Naive thymus-derived CD8-positive, alpha-beta T cell (primary cell): Measurements from ENCODE around the gene DCBLD2. TPM values are rescaled to one million over a fixed set of nuclear protein-coding genes. Genes with fewer than 3 reads are reported as not detected.

Experiments
- ATAC-seq, 2 donors: fragments of 150-1000 bp; cut with Tn5 transposase in 1 of 2; sonication (Bioruptor Pico), chemical (Tn5 transposase) in 1 of 2; 1 replicate in 1 of 2; 2 replicates in 1 of 2; pipeline ENCODE4 v1.10.0; 2021; ENCODE audit warnings: mild to moderate bottlenecking in 2 of 2, moderate library complexity in 2 of 2
- POLR2A ChIA-PET: fragments of 350-600 bp; sonication (Branson Sonifier 250); formaldehyde crosslinking; loops from one replicate; lab custom pipeline; 2021; ENCODE audit warnings: antibody characterized with exemption; lab: Charles Lee
- DNase-seq, 10 donors: peaks; one replicate each; pipeline versions ENCODE4 v3.0.0 to v3.0.0-alpha.2; 2020 to 2022
- H3K27ac Mint-ChIP-seq, 10 donors: one replicate each; pipeline ENCODE4 v1.8.0; 2020 to 2022; ENCODE audit warnings: mild to moderate bottlenecking in 10 of 10, mixed read lengths in 10 of 10, moderate library complexity in 4 of 10, inconsistent platforms in 1 of 10
- H3K27me3 Mint-ChIP-seq, 5 donors: one replicate each; pipeline ENCODE4 v1.8.0; 2021 to 2022; ENCODE audit warnings: mixed read lengths in 5 of 5
- H3K36me3 Mint-ChIP-seq, 3 donors: one replicate each; pipeline ENCODE4 v1.8.0; 2020 to 2022; ENCODE audit warnings: mixed read lengths in 3 of 3, mild to moderate bottlenecking in 2 of 3, inconsistent platforms in 1 of 3
- H3K4me1 Mint-ChIP-seq, 4 donors: one replicate each; pipeline ENCODE4 v1.8.0; 2021 to 2022; ENCODE audit warnings: mixed read lengths in 4 of 4
- H3K4me3 Mint-ChIP-seq, 10 donors: one replicate each; pipeline ENCODE4 v1.8.0; 2020 to 2022; ENCODE audit warnings: mild to moderate bottlenecking in 10 of 10, mixed read lengths in 10 of 10, moderate library complexity in 6 of 10, inconsistent platforms in 1 of 10
- H3K9me3 Mint-ChIP-seq, 9 donors: one replicate each; pipeline ENCODE4 v1.8.0; 2020 to 2022; ENCODE audit warnings: mixed read lengths in 9 of 9, mild to moderate bottlenecking in 3 of 9, inconsistent platforms in 1 of 9, moderate library complexity in 1 of 9
- polyA plus RNA-seq, 3 donors: library from polyadenylated mRNA; unstranded; fragments of 300-500 nt; fragmentation: Illumina TruSeq; gene quantifications; one replicate each; pipeline ENCODE4 v1.2.3, GENCODE V29; 2021
- total RNA-seq, 8 experiments: library from RNA in 2 of 8; stranded (reverse) in 2 of 8; gene quantifications; one replicate each; pipeline ENCODE4 v1.2.3 and lab custom pipeline; 2021 to 2026

The DCBLD2 gene
- total and polyA plus RNA-seq, 5 experiments from 2014 or later, result 0.69 to 7.8 (median 1.4) TPM

GRCh38 chr3:98780343-98780742 lies 121.2 kb downstream of the DCBLD2 start:
- ATAC-seq (no peak), DNase-seq (no peak)
- peaks cover 0 to 5% (median 0%) of the 10 kb centered on the region in 4 donors for H3K4me1 Mint-ChIP-seq
- H3K27ac Mint-ChIP-seq, result no peak overlapping the region
- H3K4me3 Mint-ChIP-seq, result no peak overlapping the region
- H3K27me3 Mint-ChIP-seq, result peaks cover 0 to 52% (median 17%) of the 10 kb centered on the region in 5 donors
- H3K9me3 Mint-ChIP-seq, result no peaks in the 10 kb centered on the region
- H3K36me3 Mint-ChIP-seq, result no peaks in the 10 kb centered on the region
- POLR2A ChIA-PET, result no interaction called here

DNA sequence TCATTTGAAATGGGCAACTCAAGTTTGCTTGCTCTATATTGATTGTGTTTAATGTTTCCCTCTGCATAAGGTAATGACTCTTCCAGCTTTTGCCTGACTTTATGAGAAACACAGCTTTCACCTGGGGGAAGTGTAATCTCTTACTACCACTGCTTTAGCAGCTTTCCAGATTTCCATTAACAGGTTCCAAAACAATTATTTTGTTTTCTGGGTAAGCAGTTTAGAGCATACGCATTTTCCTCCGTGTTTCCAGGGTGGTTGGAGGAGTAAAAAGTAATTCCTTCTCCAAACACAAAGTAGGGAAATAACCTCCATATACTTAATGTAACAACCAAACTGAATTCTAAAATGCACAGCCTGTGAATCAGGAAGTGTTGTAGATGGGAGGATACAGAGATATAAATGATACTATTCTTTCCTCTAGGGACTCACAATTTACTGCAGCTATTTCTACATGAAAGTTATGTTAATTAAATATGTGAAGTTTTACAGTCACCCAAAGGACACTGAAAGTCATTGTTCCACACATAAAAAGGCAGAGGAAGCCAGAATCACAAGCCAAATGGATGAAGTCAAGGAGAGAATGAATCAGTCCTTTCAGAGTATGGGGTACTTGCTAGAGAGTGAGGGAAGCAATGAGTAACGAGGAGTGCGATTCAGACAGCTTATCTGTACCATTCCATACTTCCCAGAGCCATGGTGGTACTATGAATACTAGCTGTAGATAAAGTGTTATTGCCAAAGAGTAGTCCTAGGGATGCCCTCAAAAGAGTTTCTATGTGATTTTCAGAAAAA lies 121.8 kb downstream of the DCBLD2 start:
- Mint-ChIP-seq H3K27ac (no peak overlapping the region), H3K36me3 (no peaks in the 10 kb centered on the region), H3K4me3 (no peak overlapping the region), H3K9me3 (no peaks in the 10 kb centered on the region), H3K27me3 (peaks cover 2 to 47% (median 19%) of the 10 kb centered on the region in 5 donors), H3K4me1 (peaks cover 0 to 5% (median 0%) of the 10 kb centered on the region in 4 donors)
- POLR2A ChIA-PET, result no interaction called here
- ATAC-seq, result no peak
- no peak for DNase-seq

DNA sequence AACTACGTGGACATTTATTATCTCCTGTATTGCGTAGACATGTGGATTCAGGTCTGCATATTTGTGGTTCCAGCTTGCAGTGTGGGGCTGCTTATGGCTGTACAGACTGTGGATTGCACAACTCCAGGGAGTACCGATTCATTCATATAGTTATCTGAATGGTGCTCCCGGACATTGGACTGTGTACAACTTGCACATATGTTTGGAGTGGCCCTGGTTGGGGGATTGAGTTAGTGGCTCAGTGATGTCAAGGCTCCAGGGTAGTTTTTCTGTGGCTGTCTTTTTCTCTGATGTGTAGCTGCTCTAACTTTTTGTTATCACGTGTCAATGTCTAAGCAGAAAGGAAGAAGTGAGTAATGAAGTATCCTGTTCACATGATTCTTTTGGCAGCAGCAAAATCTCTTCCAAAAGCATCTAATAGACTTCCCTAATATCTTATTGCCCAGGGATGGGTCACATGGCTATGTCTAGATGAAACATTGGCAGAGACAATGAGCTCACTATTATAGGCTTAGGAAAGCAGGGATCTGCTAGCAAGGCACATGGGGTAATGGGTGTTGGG lies 122.6 kb downstream of the DCBLD2 start:
- ATAC-seq (no peak), DNase-seq (no peak)
- Mint-ChIP-seq H3K4me1 (peaks cover 0 to 5% (median 0%) of the 10 kb centered on the region in 4 donors), H3K27me3 (peaks cover 4 to 47% (median 17%) of the 10 kb centered on the region in 5 donors), H3K4me3 (no peak overlapping the region), H3K9me3 (no peaks in the 10 kb centered on the region), H3K36me3 (no peaks in the 10 kb centered on the region), H3K27ac (no peak overlapping the region)
- POLR2A ChIA-PET, result no interaction called here

- DNase-seq (no peak), ATAC-seq (no peak)
- Mint-ChIP-seq H3K36me3 (no peaks in the 10 kb centered on the region), H3K4me1 (peaks cover 0 to 5% (median 0%) of the 10 kb centered on the region in 4 donors), H3K9me3 (no peaks in the 10 kb centered on the region), H3K4me3 (no peak overlapping the region), H3K27ac (no peak overlapping the region), H3K27me3 (peaks cover 6 to 47% (median 19%) of the 10 kb centered on the region in 5 donors)
- POLR2A ChIA-PET, result no interaction called here
These were observed 123.1 kb downstream of the DCBLD2 start for GRCh38 chr3:98778383-98778782.

DNA sequence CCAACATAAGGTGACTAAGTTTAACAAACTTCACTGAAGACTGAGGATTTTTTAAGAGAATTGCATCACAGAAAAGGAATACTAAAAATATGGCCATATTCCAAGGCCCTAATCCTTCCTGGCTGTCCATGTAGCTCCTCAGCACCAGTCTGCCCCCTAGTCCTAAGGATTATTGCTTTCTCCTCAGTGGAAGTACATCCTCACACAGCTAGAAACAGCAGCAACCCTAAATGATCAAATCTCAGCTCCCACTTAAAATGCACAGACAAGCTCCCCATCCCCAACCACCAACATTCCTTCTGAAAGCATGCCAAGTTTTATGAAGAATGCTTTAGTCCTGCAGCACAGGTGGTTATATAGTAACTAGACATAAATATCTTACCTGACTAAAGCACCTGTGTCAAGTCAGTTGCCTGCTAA lies 123.7 kb downstream of the DCBLD2 start:
- POLR2A ChIA-PET, result no interaction called here
- peaks cover 0 to 5% (median 0%) of the 10 kb centered on the region in 4 donors for H3K4me1 Mint-ChIP-seq
- no peak overlapping the region for H3K4me3 Mint-ChIP-seq
- ATAC-seq (no peak), DNase-seq (no peak)
- H3K9me3 Mint-ChIP-seq, result no peaks in the 10 kb centered on the region
- no peaks in the 10 kb centered on the region for H3K36me3 Mint-ChIP-seq
- H3K27ac Mint-ChIP-seq, result no peak overlapping the region
- H3K27me3 Mint-ChIP-seq, result peaks cover 6 to 47% (median 19%) of the 10 kb centered on the region in 5 donors

DNA sequence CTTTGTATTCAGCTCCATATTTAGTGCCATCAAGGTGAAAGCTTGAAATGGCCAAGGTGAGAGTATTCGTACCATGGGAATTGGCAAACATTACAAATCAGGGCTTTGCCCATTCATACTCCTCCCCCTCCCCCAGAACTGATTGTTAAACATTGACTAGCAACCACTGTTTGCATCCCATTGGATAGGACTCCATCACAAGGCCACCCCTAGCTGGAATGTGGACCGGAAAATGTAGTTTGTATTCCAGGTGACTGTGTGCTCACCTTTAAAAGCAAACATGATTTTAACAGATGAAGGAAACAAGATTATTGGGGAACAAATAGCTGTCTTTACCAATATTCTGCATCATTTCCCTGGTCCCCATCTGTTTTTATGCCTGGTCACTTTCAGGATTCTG lies 124.2 kb downstream of the DCBLD2 start:
- H3K4me3 Mint-ChIP-seq, result no peak overlapping the region

DNA sequence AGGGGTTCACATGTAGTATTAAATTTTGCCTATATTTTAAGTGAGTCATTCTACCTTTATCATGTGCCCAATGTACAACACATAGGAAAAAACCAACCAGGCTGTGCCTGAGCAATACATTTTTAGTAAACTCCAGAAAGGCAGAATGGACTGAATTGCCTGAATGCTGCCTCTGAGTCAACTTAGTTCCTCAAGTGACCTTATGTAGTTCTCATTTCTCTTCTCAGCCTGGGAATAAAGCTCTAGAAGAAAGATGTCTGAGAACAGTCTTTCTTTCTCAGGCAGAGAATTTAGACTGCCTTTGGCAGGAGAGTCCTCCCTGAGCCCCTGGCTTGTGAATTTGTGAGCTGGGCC lies 125.4 kb downstream of the DCBLD2 start:
- ATAC-seq (no peak), DNase-seq (no peak)
- Mint-ChIP-seq H3K9me3 (no peaks in the 10 kb centered on the region), H3K27ac (no peak overlapping the region), H3K4me3 (no peak overlapping the region), H3K4me1 (peaks cover 0 to 5% (median 0%) of the 10 kb centered on the region in 4 donors), H3K27me3 (peaks cover 6 to 47% (median 18%) of the 10 kb centered on the region in 5 donors), H3K36me3 (no peaks in the 10 kb centered on the region)
- POLR2A ChIA-PET, result no interaction called here

More for the DNA sequence above, 124.2 kb downstream of the DCBLD2 start:
- Mint-ChIP-seq H3K4me1 (peaks cover 0 to 5% (median 0%) of the 10 kb centered on the region in 4 donors), H3K27ac (no peak overlapping the region), H3K27me3 (peaks cover 6 to 47% (median 18%) of the 10 kb centered on the region in 5 donors), H3K36me3 (no peaks in the 10 kb centered on the region), H3K9me3 (no peaks in the 10 kb centered on the region)
- DNase-seq (no peak), ATAC-seq (no peak)
- POLR2A ChIA-PET, result no interaction called here

DNA sequence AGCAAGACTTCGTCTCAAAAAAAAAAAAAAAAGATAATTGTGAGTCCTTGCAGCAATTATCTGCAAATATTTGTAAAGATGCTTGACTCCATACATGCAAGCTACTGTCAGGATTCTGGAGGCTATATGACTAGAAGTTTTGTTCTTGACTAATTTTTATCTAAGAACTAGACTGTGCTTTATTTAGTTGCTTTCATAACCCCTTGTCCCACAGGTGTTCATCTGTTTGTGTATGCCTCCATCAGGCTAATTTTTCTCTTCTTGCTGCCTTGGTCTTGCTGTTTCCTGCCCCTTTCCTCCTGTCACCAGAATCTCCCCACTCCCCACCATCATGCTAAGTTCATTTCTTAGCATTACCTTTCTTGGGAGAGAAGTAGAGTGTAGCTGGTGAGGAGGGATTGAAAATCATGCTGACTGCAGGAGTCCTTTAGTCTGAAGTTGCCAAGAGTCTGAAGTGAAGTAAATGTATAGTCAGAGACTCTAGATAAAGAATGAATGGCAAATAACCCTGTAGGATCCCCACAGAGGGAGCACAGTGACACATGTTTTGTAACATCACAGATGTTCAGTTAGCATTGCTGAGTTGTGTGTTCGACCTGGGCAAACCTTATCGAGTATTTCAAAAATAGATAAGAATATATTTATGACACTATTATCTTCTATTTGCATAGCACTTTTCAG lies 125.9 kb downstream of the DCBLD2 start:
- Mint-ChIP-seq H3K4me3 (no peak overlapping the region), H3K36me3 (no peaks in the 10 kb centered on the region), H3K27ac (no peak overlapping the region), H3K9me3 (no peaks in the 10 kb centered on the region), H3K27me3 (peaks cover 6 to 45% (median 15%) of the 10 kb centered on the region in 5 donors), H3K4me1 (peaks cover 0 to 5% (median 2%) of the 10 kb centered on the region in 4 donors)
- POLR2A ChIA-PET, result no interaction called here
- ATAC-seq (no peak), DNase-seq (no peak)

GRCh38 chr3:98772022-98772421 lies 129.5 kb downstream of the DCBLD2 start:
- DNase-seq (no peak), ATAC-seq (no peak)
- no peak overlapping the region for H3K4me3 Mint-ChIP-seq
- H3K9me3 Mint-ChIP-seq, result no peaks in the 10 kb centered on the region
- H3K27me3 Mint-ChIP-seq, result peaks cover 6 to 17% (median 12%) of the 10 kb centered on the region in 5 donors
- no peak overlapping the region for H3K27ac Mint-ChIP-seq
- H3K36me3 Mint-ChIP-seq, result no peaks in the 10 kb centered on the region
- POLR2A ChIA-PET, result no interaction called here
- peaks cover 0 to 10% (median 4%) of the 10 kb centered on the region in 4 donors for H3K4me1 Mint-ChIP-seq

DNA sequence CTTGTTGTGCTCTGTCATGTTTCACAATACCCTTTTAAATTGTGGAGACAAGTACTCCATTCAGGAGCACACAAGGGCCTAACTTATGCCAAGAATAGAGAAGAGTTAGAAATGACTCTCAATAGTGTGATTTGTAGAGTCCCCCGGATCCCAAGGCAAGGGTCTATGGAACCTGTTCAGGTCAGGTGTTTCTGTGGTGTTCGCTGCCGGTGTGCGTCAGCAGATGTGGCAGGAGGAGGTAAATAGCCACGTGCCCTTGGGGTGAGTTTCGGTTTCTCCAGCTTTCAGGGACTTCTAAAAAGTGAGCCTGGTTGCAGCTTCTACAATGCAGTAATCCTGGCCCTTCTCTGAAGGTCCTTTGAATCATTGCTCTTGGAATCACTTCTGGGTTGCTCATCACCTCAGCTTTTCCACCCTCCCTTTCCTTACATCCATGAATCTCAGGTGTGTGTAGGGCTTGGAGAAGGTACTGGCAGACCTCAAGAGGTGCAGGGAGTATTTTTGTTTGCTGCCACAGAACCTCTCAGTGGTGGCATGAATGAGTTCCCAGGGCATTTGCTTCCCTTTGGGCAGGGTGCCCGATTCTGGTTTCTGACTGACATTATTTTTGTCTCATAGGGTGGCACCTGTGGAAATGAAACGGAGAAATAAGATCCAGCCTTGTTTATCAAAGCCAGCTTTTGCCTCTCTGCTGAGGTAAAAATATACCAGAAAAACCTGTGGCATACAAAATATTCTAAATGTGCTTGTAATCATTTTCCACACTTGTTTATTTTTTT lies 131.0 kb downstream of the DCBLD2 start:
- Mint-ChIP-seq H3K27me3 (peaks cover 6 to 11% (median 9%) of the 10 kb centered on the region in 5 donors), H3K4me3 (peak overlapping the region in 6 of 10 donors; percentile 11 to 64 (median 32)), H3K4me1 (peaks cover 0 to 10% (median 4%) of the 10 kb centered on the region in 4 donors), H3K36me3 (no peaks in the 10 kb centered on the region), H3K27ac (peak overlapping the region in 1 of 10 donors; percentile 6), H3K9me3 (no peaks in the 10 kb centered on the region)
- ATAC-seq, result peak in 1 of 2 donors; percentile 40
- peak in 3 of 10 donors; percentile 3 to 30 (median 14) for DNase-seq
- POLR2A ChIA-PET, result no interaction called here

GRCh38 chr3:98769448-98769847 lies 132.0 kb downstream of the DCBLD2 start:
- peaks cover 0 to 10% (median 5%) of the 10 kb centered on the region in 4 donors for H3K4me1 Mint-ChIP-seq
- POLR2A ChIA-PET, result no interaction called here
- no peaks in the 10 kb centered on the region for H3K36me3 Mint-ChIP-seq
- no peak for ATAC-seq
- no peak for DNase-seq
- H3K27ac Mint-ChIP-seq, result no peak overlapping the region
- H3K9me3 Mint-ChIP-seq, result no peaks in the 10 kb centered on the region
- peaks cover 2 to 9% (median 9%) of the 10 kb centered on the region in 5 donors for H3K27me3 Mint-ChIP-seq
- H3K4me3 Mint-ChIP-seq, result no peak overlapping the region

- ATAC-seq, result no peak
- no peaks in the 10 kb centered on the region for H3K36me3 Mint-ChIP-seq
- peaks cover 2 to 9% (median 9%) of the 10 kb centered on the region in 5 donors for H3K27me3 Mint-ChIP-seq
- H3K4me3 Mint-ChIP-seq, result no peak overlapping the region
- H3K9me3 Mint-ChIP-seq, result no peaks in the 10 kb centered on the region
- DNase-seq, result no peak
- peaks cover 0 to 10% (median 5%) of the 10 kb centered on the region in 4 donors for H3K4me1 Mint-ChIP-seq
- POLR2A ChIA-PET, result no interaction called here
- no peak overlapping the region for H3K27ac Mint-ChIP-seq
These were observed 132.5 kb downstream of the DCBLD2 start for GRCh38 chr3:98768961-98769360.
